Measurements from ENCODE around the gene ARHGEF16.

DNA sequence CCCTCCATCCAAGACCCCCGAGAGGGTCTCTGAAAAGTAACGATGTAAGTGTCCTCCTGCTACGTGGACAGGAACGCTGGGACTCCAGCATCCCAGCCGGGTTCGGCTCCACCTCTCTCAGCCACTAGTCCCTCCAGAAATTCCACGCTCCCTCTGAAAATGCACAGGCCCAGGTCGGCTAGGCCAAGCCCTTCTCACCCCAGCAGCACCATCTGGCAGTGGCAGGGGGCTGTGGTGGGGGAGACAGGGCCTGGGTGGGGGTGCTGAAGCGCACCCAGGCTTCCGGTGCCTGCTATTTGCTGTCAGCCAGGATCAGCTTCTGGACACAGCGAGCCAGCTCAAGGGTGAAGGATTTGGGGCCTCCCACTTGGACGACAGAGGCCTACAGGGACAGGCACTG is 73.3 kb downstream of the ARHGEF16 start:
- TF ChIP-seq, protein P1, sequence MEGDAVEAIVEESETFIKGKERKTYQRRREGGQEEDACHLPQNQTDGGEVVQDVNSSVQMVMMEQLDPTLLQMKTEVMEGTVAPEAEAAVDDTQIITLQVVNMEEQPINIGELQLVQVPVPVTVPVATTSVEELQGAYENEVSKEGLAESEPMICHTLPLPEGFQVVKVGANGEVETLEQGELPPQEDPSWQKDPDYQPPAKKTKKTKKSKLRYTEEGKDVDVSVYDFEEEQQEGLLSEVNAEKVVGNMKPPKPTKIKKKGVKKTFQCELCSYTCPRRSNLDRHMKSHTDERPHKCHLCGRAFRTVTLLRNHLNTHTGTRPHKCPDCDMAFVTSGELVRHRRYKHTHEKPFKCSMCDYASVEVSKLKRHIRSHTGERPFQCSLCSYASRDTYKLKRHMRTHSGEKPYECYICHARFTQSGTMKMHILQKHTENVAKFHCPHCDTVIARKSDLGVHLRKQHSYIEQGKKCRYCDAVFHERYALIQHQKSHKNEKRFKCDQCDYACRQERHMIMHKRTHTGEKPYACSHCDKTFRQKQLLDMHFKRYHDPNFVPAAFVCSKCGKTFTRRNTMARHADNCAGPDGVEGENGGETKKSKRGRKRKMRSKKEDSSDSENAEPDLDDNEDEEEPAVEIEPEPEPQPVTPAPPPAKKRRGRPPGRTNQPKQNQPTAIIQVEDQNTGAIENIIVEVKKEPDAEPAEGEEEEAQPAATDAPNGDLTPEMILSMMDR (IDR thresholded peaks at IDR 0.05) = no peak
- TF ChIP-seq POLR2A (IDR thresholded peaks at IDR 0.05) = no peak

Measured in esophagus squamous epithelium (tissue), 4 donors.